Astrocyte (in vitro differentiated cells and primary cell): ENCODE data around the gene FADS2.

Experiments used
- EZH2 ChIP-seq: IDR thresholded peaks from 2 replicates; pipeline ENCODE4 v1.6.1; 2012; ENCODE audit warnings: mild to moderate bottlenecking, low read length, inconsistent platforms; ENCODE audit not compliant: insufficient read depth
- TF ChIP-seq, protein P1 (sequence below): IDR thresholded peaks from 2 replicates; pipeline ENCODE4 v1.5.1; 2011; ENCODE audit warnings: low read depth, mild to moderate bottlenecking, inconsistent platforms, low read length, moderate library complexity; ENCODE audit not compliant: insufficient read depth

DNA sequence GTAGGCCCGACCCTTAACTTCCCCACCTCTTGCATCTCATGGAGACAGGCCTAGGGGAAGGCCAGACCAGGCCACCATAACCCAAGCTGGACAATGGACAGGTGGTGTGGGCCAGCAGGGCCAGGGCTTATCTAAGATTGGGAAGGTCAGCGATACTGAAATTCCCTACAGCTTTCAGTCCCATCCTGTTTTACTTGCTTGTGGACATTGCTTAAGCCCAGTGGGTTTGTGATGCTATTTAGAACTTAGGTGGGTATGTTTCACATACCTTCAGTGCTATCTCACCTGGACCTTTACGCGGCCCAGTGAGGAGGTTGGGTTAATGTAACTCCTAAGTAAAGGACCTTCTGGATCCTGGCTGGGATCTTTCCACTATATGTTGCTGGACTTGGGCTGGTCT lies 1.7 kb downstream of the FADS2 start:
- TF ChIP-seq, protein P1, sequence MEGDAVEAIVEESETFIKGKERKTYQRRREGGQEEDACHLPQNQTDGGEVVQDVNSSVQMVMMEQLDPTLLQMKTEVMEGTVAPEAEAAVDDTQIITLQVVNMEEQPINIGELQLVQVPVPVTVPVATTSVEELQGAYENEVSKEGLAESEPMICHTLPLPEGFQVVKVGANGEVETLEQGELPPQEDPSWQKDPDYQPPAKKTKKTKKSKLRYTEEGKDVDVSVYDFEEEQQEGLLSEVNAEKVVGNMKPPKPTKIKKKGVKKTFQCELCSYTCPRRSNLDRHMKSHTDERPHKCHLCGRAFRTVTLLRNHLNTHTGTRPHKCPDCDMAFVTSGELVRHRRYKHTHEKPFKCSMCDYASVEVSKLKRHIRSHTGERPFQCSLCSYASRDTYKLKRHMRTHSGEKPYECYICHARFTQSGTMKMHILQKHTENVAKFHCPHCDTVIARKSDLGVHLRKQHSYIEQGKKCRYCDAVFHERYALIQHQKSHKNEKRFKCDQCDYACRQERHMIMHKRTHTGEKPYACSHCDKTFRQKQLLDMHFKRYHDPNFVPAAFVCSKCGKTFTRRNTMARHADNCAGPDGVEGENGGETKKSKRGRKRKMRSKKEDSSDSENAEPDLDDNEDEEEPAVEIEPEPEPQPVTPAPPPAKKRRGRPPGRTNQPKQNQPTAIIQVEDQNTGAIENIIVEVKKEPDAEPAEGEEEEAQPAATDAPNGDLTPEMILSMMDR = no peak
- TF ChIP-seq EZH2 = no peak
